Coronary artery (tissue), 2 donors: Measurements from ENCODE around the gene AGTRAP.
A peak's percentile ranks its signal among the peaks of the same experiment; 100 is the strongest.

Experiments
- DNase-seq: peaks from one replicate; pipeline ENCODE4 v3.0.0-alpha.2; 2017; ENCODE audit warnings: low spot score
- H3K27ac ChIP-seq, 2 donors: fragments of 200-600 bp; sonication (generic); one replicate each; pipeline ENCODE4 v1.5.1; 2016 to 2019
- H3K4me3 ChIP-seq: fragments of 200-600 bp; sonication (generic); 2 replicates; pipeline ENCODE4 v1.5.1; 2016; ENCODE audit warnings: mild to moderate bottlenecking, moderate library complexity
- TF ChIP-seq, protein P1 (sequence below): fragments of 200-600 bp; sonication (generic); IDR thresholded peaks from one replicate; pipeline ENCODE4 v1.5.1; 2019; ENCODE audit warnings: antibody characterized with exemption

Gene AGTRAP

GRCh38 chr1:11794446-11795237, 58.7 kb downstream of the AGTRAP start:
- H3K4me3 ChIP-seq = no peak overlapping the region
- TF ChIP-seq, protein P1, sequence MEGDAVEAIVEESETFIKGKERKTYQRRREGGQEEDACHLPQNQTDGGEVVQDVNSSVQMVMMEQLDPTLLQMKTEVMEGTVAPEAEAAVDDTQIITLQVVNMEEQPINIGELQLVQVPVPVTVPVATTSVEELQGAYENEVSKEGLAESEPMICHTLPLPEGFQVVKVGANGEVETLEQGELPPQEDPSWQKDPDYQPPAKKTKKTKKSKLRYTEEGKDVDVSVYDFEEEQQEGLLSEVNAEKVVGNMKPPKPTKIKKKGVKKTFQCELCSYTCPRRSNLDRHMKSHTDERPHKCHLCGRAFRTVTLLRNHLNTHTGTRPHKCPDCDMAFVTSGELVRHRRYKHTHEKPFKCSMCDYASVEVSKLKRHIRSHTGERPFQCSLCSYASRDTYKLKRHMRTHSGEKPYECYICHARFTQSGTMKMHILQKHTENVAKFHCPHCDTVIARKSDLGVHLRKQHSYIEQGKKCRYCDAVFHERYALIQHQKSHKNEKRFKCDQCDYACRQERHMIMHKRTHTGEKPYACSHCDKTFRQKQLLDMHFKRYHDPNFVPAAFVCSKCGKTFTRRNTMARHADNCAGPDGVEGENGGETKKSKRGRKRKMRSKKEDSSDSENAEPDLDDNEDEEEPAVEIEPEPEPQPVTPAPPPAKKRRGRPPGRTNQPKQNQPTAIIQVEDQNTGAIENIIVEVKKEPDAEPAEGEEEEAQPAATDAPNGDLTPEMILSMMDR = no peak
- H3K27ac ChIP-seq = peak overlapping the region; percentile 15 to 72
- peak; percentile 53 for DNase-seq

- TF ChIP-seq, protein P1 = no peak
- DNase-seq = peak; percentile 47
- Histone ChIP-seq H3K4me3 (no peak overlapping the region), H3K27ac (peak overlapping the region; percentile 15 to 72)
Observed at GRCh38 chr1:11795238-11795890, 59.4 kb downstream of the AGTRAP start.

- TF ChIP-seq, protein P1 = no peak
- Histone ChIP-seq H3K27ac (peak overlapping the region; percentile 72), H3K4me3 (no peak overlapping the region)
- DNase-seq = peak; percentile 60
Observed at GRCh38 chr1:11796036-11796828, 60.3 kb downstream of the AGTRAP start.

DNA sequence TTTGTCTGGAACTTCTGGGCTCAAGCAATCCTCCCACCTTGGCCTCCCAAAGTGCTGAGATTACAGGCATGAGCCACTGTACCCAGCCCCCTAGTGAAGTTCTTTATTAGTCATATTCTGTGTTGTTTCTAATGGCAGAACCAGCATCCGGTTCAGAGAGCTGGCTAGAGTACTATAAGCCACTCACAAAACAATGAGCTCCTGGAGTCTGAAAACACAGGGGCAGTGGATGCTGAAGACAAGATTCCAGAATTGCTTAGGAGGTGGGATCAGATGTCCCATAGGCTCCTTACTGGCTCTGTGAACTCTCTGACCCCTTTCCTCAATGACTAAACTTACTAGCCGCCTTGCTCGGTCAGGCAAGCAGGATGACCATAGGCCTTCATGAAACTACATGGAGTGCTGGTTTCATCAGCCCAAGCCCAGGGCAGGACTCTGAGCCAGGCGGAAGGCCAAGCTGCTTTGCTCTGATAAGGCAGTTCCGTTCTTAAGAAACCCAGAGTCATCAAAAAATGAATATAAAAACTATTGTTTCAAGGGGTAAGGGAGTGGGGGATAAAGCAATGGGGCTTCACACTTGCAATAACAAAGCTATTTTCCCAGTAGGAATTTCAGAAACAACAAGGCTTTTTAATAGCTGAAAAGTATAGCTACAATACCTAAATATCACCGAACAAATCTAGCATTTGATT, 61.7 kb downstream of the AGTRAP start:
- peak overlapping the region; percentile 72 to 80 for H3K27ac ChIP-seq
- TF ChIP-seq, protein P1 = no peak
- peak; percentile 82 for DNase-seq
- H3K4me3 ChIP-seq = no peak overlapping the region

- DNase-seq = peak; percentile 65
- TF ChIP-seq, protein P1 = no peak
- Histone ChIP-seq H3K4me3 (no peak overlapping the region), H3K27ac (no peak overlapping the region)
Observed at GRCh38 chr1:11799099-11799498, 63.2 kb downstream of the AGTRAP start.

- no peak overlapping the region for H3K27ac ChIP-seq
- TF ChIP-seq, protein P1 = no peak
- DNase-seq = peak; percentile 36
Observed at GRCh38 chr1:11799896-11800295, 64.0 kb downstream of the AGTRAP start.

More at GRCh38 chr1:11799896-11800295, 64.0 kb downstream of the AGTRAP start:
- H3K4me3 ChIP-seq = no peak overlapping the region
